SH-SY5Y (cell line): ENCODE measurements around the gene GNAT1.

ENCODE experiments used
- GATA2 ChIP-seq: IDR thresholded peaks from 2 replicates; pipeline ENCODE4 v1.6.1; 2011; ENCODE audit warnings: mild to moderate bottlenecking, low read depth, low read length
- GATA3 ChIP-seq: IDR thresholded peaks from 2 replicates; pipeline ENCODE4 v1.6.1; 2011; ENCODE audit warnings: low read depth, mild to moderate bottlenecking, low read length, moderate library complexity

Gene GNAT1

GRCh38 chr3:50194903-50195500, 3.6 kb downstream of the GNAT1 start:
- TF ChIP-seq GATA3 (no peak), GATA2 (no peak)

DNA sequence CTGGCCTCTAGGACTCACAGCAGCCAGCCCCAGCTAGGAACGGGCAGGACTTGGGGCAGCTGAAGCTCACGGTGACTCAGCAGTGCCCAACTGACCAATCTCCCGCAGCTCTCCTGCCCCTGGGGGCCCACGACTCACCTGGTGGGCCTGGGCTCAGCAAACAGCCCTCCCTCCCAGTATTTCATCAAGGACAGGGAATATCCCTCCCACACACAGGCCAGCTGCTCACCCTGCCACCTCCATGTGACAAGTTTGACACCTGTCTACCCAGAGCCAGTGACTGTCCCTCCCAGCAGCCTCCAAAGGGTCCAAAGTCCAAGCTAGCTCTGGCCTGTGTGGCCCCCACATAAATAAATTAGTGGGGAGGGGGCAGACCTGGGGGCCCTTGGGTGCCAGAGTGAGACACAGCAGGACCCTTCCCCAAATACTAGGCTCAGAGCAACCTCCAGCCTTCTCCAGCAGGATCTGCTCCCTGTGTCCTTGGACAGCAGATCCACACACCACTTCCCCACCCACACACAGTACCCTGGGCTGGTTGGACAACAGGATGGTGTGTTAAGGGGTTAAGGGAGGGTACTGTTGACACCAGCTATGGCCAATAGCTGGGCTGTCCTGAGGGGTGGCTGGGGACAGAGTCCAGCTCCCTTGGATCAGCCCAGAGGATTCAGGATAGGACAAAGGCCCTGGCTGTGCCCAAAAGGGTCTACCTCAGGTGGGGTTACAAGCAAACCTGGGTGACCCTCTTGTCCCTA, 4.3 kb downstream of the GNAT1 start:
- TF ChIP-seq GATA3 (no peak), GATA2 (no peak)

- TF ChIP-seq GATA3 (no peak), GATA2 (no peak)
Observed at GRCh38 chr3:50196253-50196801, 4.9 kb downstream of the GNAT1 start.

GRCh38 chr3:50201573-50202315, 10.3 kb downstream of the GNAT1 start:
- TF ChIP-seq GATA3: no peak
- no peak for TF ChIP-seq GATA2

- TF ChIP-seq GATA3 (no peak), GATA2 (no peak)
Observed at GRCh38 chr3:50202353-50203112, 11.1 kb downstream of the GNAT1 start.

DNA sequence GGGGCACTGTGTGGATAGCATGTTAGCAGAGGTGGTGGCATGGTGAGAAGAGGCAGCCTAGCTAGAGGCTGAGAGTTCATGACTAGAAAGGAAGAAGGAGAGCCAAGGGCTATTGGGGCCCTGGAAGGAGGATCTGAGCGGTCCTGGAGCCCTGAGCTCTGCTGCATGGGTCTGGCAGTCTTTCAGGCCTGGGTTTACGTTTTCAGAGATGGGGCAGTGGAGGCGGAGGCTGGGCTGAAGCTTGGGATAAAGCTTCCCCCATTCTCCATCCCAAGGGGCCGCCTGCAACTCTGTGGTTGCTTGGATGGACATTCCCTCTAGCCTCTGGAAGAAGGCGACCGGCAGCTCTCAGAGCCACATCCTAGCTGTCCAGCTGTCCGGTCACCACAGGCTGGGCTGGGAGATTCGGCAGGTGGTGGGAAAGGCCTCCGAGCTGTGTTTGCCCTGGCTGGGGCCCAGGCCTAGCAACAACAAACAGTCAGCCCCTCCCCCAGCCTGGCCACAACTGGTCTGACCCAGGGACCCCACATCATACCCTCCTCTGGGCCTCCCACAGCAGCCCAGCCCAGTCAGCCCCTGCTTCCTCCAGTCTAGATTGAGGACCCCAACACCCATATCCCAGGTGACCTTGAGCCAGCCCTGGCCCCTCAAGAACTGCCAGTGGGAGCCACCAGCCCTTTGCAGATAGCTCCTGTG, 11.9 kb downstream of the GNAT1 start:
- TF ChIP-seq GATA3 (no peak), GATA2 (no peak)

DNA sequence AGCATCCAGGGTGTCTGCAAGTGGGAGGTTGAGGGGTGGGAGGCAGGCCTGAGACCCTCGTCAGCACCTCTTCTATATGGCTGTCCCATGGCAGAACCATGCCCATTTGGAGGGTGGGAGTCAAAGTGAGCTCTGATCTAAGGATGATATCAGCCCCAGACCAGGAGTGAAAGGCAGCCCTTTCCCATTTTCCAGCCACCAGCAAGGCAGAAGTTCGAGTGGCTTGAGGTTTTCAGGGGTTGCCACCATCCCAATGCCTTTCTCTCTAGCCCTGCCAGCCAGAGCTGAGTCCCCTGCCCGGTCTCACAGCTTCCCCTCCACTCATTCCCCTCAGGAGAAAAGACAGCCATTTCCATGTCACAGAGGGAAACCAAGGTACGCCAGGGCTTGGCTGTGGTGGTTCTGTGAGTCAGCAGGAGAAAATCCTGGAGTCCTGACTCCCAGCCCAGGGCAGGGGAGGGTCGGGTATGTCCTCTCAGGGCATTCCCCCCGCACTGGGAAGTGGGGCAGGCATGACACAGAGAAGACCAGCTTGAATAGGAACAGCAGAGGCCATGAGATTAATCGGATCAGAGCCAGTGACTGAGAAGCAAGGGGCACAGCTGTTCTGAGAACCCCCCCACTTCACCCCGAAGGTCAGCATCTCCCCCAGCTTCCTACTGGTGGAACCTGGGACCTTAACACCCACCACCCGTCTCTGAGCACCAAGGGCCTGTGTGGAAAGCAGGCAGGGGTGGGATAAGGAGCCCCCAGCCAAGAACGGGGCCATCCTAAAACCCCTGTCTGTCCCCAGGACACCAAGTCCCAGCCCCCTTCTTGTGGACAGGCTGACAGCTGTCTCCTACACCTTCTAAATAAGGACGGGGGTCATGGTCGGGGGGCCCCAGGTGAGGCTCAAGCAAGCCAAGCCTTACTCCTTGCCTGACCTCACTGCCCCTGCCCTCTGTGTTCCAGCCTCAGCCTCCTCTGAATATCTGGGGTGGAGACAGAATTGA, 12.7 kb downstream of the GNAT1 start:
- no peak for TF ChIP-seq GATA3
- no peak for TF ChIP-seq GATA2

- TF ChIP-seq GATA2: no peak
- TF ChIP-seq GATA3: no peak
Observed at GRCh38 chr3:50204804-50205412, 13.5 kb downstream of the GNAT1 start, which contains the start of gene SLC38A3. SLC38A3 (plus strand) TSS chr3:50205271; CDS start chr3:50214200, 8,929 bp downstream.

DNA sequence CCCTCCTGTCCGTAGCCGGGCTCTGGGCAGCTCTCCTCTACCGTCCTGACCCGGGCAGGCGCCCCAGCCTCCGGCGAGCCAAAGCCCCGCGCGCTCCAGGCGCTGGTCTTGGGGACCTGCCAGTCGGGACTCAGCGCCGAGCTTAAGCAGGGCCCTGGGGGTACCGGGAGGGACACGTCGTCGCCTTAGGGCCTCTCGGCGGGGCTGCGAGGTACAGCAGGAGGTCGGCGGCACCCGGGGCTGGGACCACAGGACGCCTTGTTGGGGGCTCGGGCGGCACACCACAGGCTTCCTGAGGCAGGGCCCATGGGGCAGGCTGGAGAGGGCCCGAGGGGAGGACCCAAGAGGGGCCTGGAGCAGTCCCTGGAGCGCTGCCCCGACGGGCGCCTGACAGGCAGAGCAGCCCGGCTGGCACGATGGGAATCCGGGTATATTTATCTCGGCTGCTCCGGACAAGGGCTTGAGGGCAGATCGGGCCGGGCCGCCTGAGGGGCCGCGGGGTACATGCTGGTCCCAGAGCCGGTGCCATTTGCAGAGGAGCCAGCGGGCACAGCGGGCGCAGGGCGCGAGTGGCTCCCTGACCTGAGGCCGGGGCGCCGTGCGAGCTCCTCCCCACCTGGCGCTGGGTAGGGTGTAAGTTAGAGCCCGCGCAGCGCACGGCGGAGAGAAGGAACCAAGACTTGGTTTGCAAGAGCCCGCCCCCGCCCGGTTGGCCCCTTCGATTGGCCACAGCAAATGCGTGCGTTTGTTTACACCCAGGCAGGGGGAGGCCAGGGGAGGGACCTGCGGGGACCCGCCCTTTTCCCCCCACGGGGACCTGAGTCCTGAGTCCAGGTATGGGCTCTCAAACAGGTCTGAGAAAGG, 14.2 kb downstream of the GNAT1 start:
- TF ChIP-seq GATA2 (no peak), GATA3 (no peak)

- TF ChIP-seq GATA2 (no peak), GATA3 (no peak)
Observed at GRCh38 chr3:50207359-50208042, 16.1 kb downstream of the GNAT1 start.
